IMR-90 (cell line): ENCODE results near the gene AKAP8L. TPM values are rescaled to one million over a fixed set of nuclear protein-coding genes. Genes with fewer than 3 reads are reported as not detected.

Experiments
- ATAC-seq: fragments of 200-7000 bp; cut with Tn5 transposase; 2 replicates; pipeline ENCODE4 v1.9.1; 2020; ENCODE audit warnings: low read depth, mild to moderate bottlenecking, moderate library complexity
- BruUV-seq: library from RNA; stranded (reverse); fragments of 400-500 nt; replicated peaks from 2 replicates; lab custom pipeline; 2021; lab: Mats Ljungman, UMichigan
- CTCF ChIA-PET: fragments of 300-600 bp; formaldehyde crosslinking; extraction: SDS; loops from one replicate; lab custom pipeline; 2021; ENCODE audit warnings: antibody characterized with exemption; lab: Yijun Ruan, JAX
- POLR2A ChIA-PET: fragments of 300-600 bp; sonication (Branson Sonifier 250); formaldehyde crosslinking; loops from one replicate; lab custom pipeline; 2022; ENCODE audit warnings: antibody characterized with exemption; ENCODE audit not compliant: unreplicated experiment; lab: Charles Lee
- DNase-seq: peaks from one replicate; pipeline ENCODE4 v3.0.0; 2013
- H2AFZ ChIP-seq: replicated peaks from 2 replicates; pipeline ENCODE3; 2013; ENCODE audit warnings: low read length, mild to moderate bottlenecking; ENCODE audit not compliant: poor library complexity
- H2AK5ac ChIP-seq: 2 replicates; pipeline ENCODE4 v1.6.1; 2013; ENCODE audit warnings: low read depth, low read length, inconsistent platforms
- H2AK9ac ChIP-seq: replicated peaks from 2 replicates; pipeline ENCODE3; 2013; ENCODE audit warnings: mild to moderate bottlenecking, low read depth, low read length, moderate library complexity; ENCODE audit not compliant: poor library complexity
- H2BK120ac ChIP-seq: 2 replicates; pipeline ENCODE4 v1.6.1; 2013; ENCODE audit warnings: low read depth, low read length, inconsistent platforms
- H2BK15ac ChIP-seq: 3 replicates; pipeline ENCODE4 v1.6.1; 2013; ENCODE audit warnings: low read depth, low read length, inconsistent platforms
- H2BK20ac ChIP-seq: 2 replicates; pipeline ENCODE4 v1.6.1; 2013; ENCODE audit warnings: low read depth, mild to moderate bottlenecking, inconsistent platforms, low read length, moderate library complexity
- H2BK5ac ChIP-seq: 2 replicates; pipeline ENCODE4 v1.6.1; 2013; ENCODE audit warnings: mild to moderate bottlenecking, low read depth, low read length, inconsistent platforms; ENCODE audit not compliant: poor library complexity, severe bottlenecking
- H3K14ac ChIP-seq: replicated peaks from 2 replicates; pipeline ENCODE4 v1.6.1; 2013; ENCODE audit warnings: low read depth, low read length, inconsistent platforms
- H3K18ac ChIP-seq: 2 replicates; pipeline ENCODE4 v1.6.1; 2013; ENCODE audit warnings: low read depth, low read length, control low read depth
- H3K23ac ChIP-seq: 2 replicates; pipeline ENCODE4 v1.6.1; 2013; ENCODE audit warnings: low read depth, low read length, inconsistent platforms
- H3K27ac ChIP-seq: 2 replicates; pipeline ENCODE4 v1.5.1; 2013; ENCODE audit warnings: mild to moderate bottlenecking, control low read depth, low read length; ENCODE audit not compliant: insufficient read depth
- H3K27me3 ChIP-seq: 2 replicates; pipeline ENCODE4 v1.6.1; 2013; ENCODE audit warnings: low read length; ENCODE audit not compliant: control insufficient read depth, insufficient read depth
- H3K36me3 ChIP-seq: 2 replicates; pipeline ENCODE4 v1.6.1; 2013; ENCODE audit warnings: low read length, mixed read lengths; ENCODE audit not compliant: control insufficient read depth, insufficient read depth
- H3K4ac ChIP-seq: 2 replicates; pipeline ENCODE4 v1.6.1; 2013; ENCODE audit warnings: low read depth, low read length, inconsistent platforms
- H3K4me1 ChIP-seq: 2 replicates; pipeline ENCODE4 v1.6.1; 2013; ENCODE audit warnings: low read length, mixed read lengths; ENCODE audit not compliant: control insufficient read depth, insufficient read depth
- H3K4me2 ChIP-seq: 2 replicates; pipeline ENCODE4 v1.6.1; 2013; ENCODE audit warnings: low read depth, mild to moderate bottlenecking, control low read depth, low read length, moderate library complexity
- H3K4me3 ChIP-seq: 2 replicates; pipeline ENCODE4 v1.5.1; 2013; ENCODE audit warnings: low read depth, mild to moderate bottlenecking, control low read depth, low read length, moderate library complexity; ENCODE audit not compliant: insufficient read depth
- H3K56ac ChIP-seq: 2 replicates; pipeline ENCODE4 v1.6.1; 2013; ENCODE audit warnings: low read length, inconsistent platforms; ENCODE audit not compliant: insufficient read depth; ENCODE audit errors: extremely low read depth
- H3K79me1 ChIP-seq, 2 experiments: 2 replicates each; pipeline ENCODE4 v1.6.1; 2013; ENCODE audit warnings: low read length in 2 of 2, inconsistent platforms in 1 of 2, low read depth in 1 of 2
- H3K9ac ChIP-seq: 2 replicates; pipeline ENCODE4 v1.6.1; 2013; ENCODE audit warnings: low read depth, low read length, control low read depth
- H3K9me1 ChIP-seq: 2 replicates; pipeline ENCODE4 v1.6.1; 2013; ENCODE audit warnings: low read length, inconsistent platforms; ENCODE audit not compliant: insufficient read depth
- H3K9me3 ChIP-seq: 2 replicates; pipeline ENCODE4 v1.6.1; 2013; ENCODE audit warnings: low read length; ENCODE audit not compliant: control insufficient read depth, insufficient read depth
- H4K20me1 ChIP-seq: 2 replicates; pipeline ENCODE4 v1.6.1; 2013; ENCODE audit warnings: low read length, inconsistent platforms; ENCODE audit not compliant: insufficient read depth
- H4K5ac ChIP-seq: 2 replicates; pipeline ENCODE4 v1.6.1; 2013; ENCODE audit warnings: mild to moderate bottlenecking, low read depth, low read length, control low read depth
- H4K8ac ChIP-seq, 2 experiments: 2 replicates each; pipeline ENCODE4 v1.6.1; 2013; ENCODE audit warnings: low read depth in 2 of 2, low read length in 2 of 2, control low read depth in 1 of 2, inconsistent platforms in 1 of 2
- H4K91ac ChIP-seq: 2 replicates; pipeline ENCODE4 v1.6.1; 2013; ENCODE audit warnings: low read depth, low read length, inconsistent platforms; ENCODE audit not compliant: insufficient read depth
- BHLHE40 ChIP-seq: fragments of 150-350 bp; IDR thresholded peaks from 2 replicates; pipeline ENCODE4 v1.6.1; 2016; ENCODE audit warnings: mild to moderate bottlenecking, low read depth, low read length
- CEBPB ChIP-seq: IDR thresholded peaks from 2 replicates; pipeline ENCODE4 v1.6.1; 2012; ENCODE audit warnings: low read depth, low read length, improper control_type of control experiment
- CHD1 ChIP-seq: IDR thresholded peaks from 2 replicates; pipeline ENCODE4 v1.6.1; 2012; ENCODE audit warnings: low read depth, low read length, improper control_type of control experiment
- CTCF ChIP-seq: conservative IDR thresholded peaks from 2 replicates; pipeline ENCODE4 v1.5.1; 2012; ENCODE audit warnings: mild to moderate bottlenecking, low read depth, low read length, improper control_type of control experiment
- ELK1 ChIP-seq: fragments of 150-350 bp; IDR thresholded peaks from 2 replicates; pipeline ENCODE4 v1.6.1; 2016; ENCODE audit warnings: low read depth, mild to moderate bottlenecking, low read length, moderate library complexity, borderline replicate concordance
- FOS ChIP-seq: fragments of 150-350 bp; IDR thresholded peaks from 2 replicates; pipeline ENCODE4 v1.6.1; 2016; ENCODE audit warnings: low read depth, low read length
- MAZ ChIP-seq: IDR thresholded peaks from 2 replicates; pipeline ENCODE4 v1.6.1; 2012; ENCODE audit warnings: low read depth, mild to moderate bottlenecking, low read length, improper control_type of control experiment, moderate library complexity, borderline replicate concordance
- MXI1 ChIP-seq: IDR thresholded peaks from 2 replicates; pipeline ENCODE4 v1.6.1; 2012; ENCODE audit warnings: low read depth, mild to moderate bottlenecking, low read length, moderate library complexity, borderline replicate concordance
- NFE2L2 ChIP-seq: fragments of 150-350 bp; IDR thresholded peaks from 2 replicates; pipeline ENCODE4 v1.6.1; 2016; ENCODE audit warnings: low read depth, mild to moderate bottlenecking, low read length
- POLR2A ChIP-seq: IDR thresholded peaks from 2 replicates; pipeline ENCODE4 v1.6.1; 2012; ENCODE audit warnings: mild to moderate bottlenecking, low read depth, low read length
- RAD21 ChIP-seq: IDR thresholded peaks from 2 replicates; pipeline ENCODE4 v1.6.1; 2012; ENCODE audit warnings: low read length, improper control_type of control experiment
- RFX5 ChIP-seq: IDR thresholded peaks from 2 replicates; pipeline ENCODE4 v1.8.0; 2012; ENCODE audit warnings: low read depth, mild to moderate bottlenecking, low read length, moderate library complexity
- SMC3 ChIP-seq: fragments of 150-350 bp; IDR thresholded peaks from 2 replicates; pipeline ENCODE4 v1.6.1; 2016; ENCODE audit warnings: low read depth, mild to moderate bottlenecking, antibody characterized with exemption, low read length, moderate library complexity
- WGBS, 2 experiments: methylation state at CpG; one replicate each; pipeline versions ENCODE4 v1.1.5 to v1.1.7; 2013; ENCODE audit warnings: missing lambda C conversion rate in 2 of 2; ENCODE audit not compliant: insufficient read length in 1 of 2; ENCODE audit errors: extremely low coverage in 2 of 2; 5-methylcytosine and 5-hydroxymethylcytosine counted together
- dilution Hi-C: fragments of 300-500 bp; cut with HindIII; formaldehyde crosslinking; loops from one replicate; pipeline ENCODE4 v1.14.3; 2018; ENCODE audit warnings: low sequenced_read_pairs; ENCODE audit not compliant: unreplicated experiment
- in situ Hi-C: fragments of 300-500 bp; cut with MboI; formaldehyde crosslinking; loops from 3 replicates; pipeline ENCODE4 v1.14.3; 2019; ENCODE audit warnings: low sequenced_read_pairs, inconsistent platforms, mixed read lengths
- intact Hi-C: fragments of 100-400 bp; cut with micrococcal nuclease; formaldehyde crosslinking; loops from 2 replicates; pipeline ENCODE4 v1.10.0; 2022
- polyA plus RNA-seq, 3 experiments: library from polyadenylated mRNA; depleted of rRNA; stranded (reverse); fragments of >200 nt; gene quantifications; 2 replicates each; pipeline ENCODE4 v1.2.3, GENCODE V29; 2012; ENCODE audit warnings: low replicate concordance in 1 of 3
- total RNA-seq: library from RNA; depleted of rRNA; stranded (reverse); fragments of >200 nt; gene quantifications from 2 replicates; pipeline ENCODE4 v1.2.3, GENCODE V29; 2012

Gene AKAP8L
- total and polyA plus RNA-seq, 2 of the 4 experiments (the other 2 are of a cell fraction) = 43.1 to 44.6 TPM

GRCh38 chr19:15444505-15445226 is 25.9 kb upstream of the AKAP8L start:
- Histone ChIP-seq H3K14ac (no peak overlapping the region), H3K18ac (no peak overlapping the region), H3K9ac (no peak overlapping the region), H2BK5ac (no peak overlapping the region), H3K27me3 (no peaks in the 10 kb centered on the region), H2AK5ac (no peak overlapping the region), H3K9me1 (peaks cover 7% of the 10 kb centered on the region), H2BK120ac (no peak overlapping the region), H4K8ac (no peak overlapping the region), H4K20me1 (no peaks in the 10 kb centered on the region), H3K4ac (no peak overlapping the region), H3K23ac (no peak overlapping the region), H3K9me3 (no peaks in the 10 kb centered on the region), H4K91ac (no peak overlapping the region), H3K4me2 (no peak overlapping the region), H2AK9ac (no peak overlapping the region), H3K4me3 (no peak overlapping the region), H2BK20ac (no peak overlapping the region), H3K36me3 (peaks cover 8% of the 10 kb centered on the region; the same call in 1 of the 2 replicates), H3K4me1 (no peaks in the 10 kb centered on the region), H3K27ac (no peak overlapping the region), H3K56ac (no peak overlapping the region), H3K79me1 (peaks cover 0 to 6% of the 10 kb centered on the region in 2 experiments; a peak in 1 of 4 replicates), H2AFZ (no peak overlapping the region), H2BK15ac (no peak overlapping the region), H4K5ac (no peak overlapping the region)
- in situ Hi-C loops = loop anchor here (25.0 kb wide), 1 partner anchor 882 kb away; the partner anchor contains the start of gene NDUFB7
- CTCF ChIA-PET = no interaction called here
- ATAC-seq (no peak), DNase-seq (no peak)
- BruUV-seq = no TSS peak
- dilution Hi-C loops = no loop called here
- intact Hi-C loops = no loop called here
- POLR2A ChIA-PET = no interaction called here
- TF ChIP-seq RAD21 (no peak), RFX5 (no peak), CEBPB (no peak), SMC3 (no peak), NFE2L2 (no peak), MXI1 (no peak), ELK1 (no peak), CHD1 (no peak), MAZ (no peak), FOS (no peak), BHLHE40 (no peak), POLR2A (no peak), CTCF (no peak)
- whole genome bisulfite sequencing, 2 experiments = 80% methylated on average over 10 of the region's 15 CpGs; no CpG with 5 or more reads in 1 of the 2 experiments
